Measurements from ENCODE around the gene KIAA1217.

Gene KIAA1217

GRCh38 chr10:24371396-24371795 is 162.5 kb downstream of the KIAA1217 start:
- Histone ChIP-seq H3K36me3 (ENCODE audit: insufficient read depth, low read length) (no peaks in the 10 kb centered on the region), H2AFZ (ENCODE audit: low read length, unreplicated experiment) (no peak overlapping the region), H3K27me3 (ENCODE audit: insufficient read depth, low read length) (0 out of 2 replicates have a peak, but pooled peaks cover 2% of the 10 kb centered on the region), H3K79me2 (ENCODE audit: control insufficient read depth, insufficient read depth, low read length, unreplicated experiment) (no peaks in the 10 kb centered on the region), H3K4me3 (ENCODE audit: low read depth, low read length) (no peak overlapping the region), H3K27ac (ENCODE audit: low read depth, low read length) (no peak overlapping the region), H3K4me1 (ENCODE audit: control insufficient read depth, insufficient read depth, low read length, unreplicated experiment) (no peaks in the 10 kb centered on the region)

GRCh38 chr10:24374134-24374915 is 165.4 kb downstream of the KIAA1217 start:
- no peaks in the 10 kb centered on the region for H3K36me3 ChIP-seq (ENCODE audit: insufficient read depth, low read length)
- no peak overlapping the region for H3K4me3 ChIP-seq (ENCODE audit: low read depth, low read length)
- no peaks in the 10 kb centered on the region for H3K4me1 ChIP-seq (ENCODE audit: control insufficient read depth, insufficient read depth, low read length, unreplicated experiment)
- no peak overlapping the region for H2AFZ ChIP-seq (ENCODE audit: low read length, unreplicated experiment)
- no peaks in the 10 kb centered on the region for H3K79me2 ChIP-seq (ENCODE audit: control insufficient read depth, insufficient read depth, low read length, unreplicated experiment)
- H3K27ac ChIP-seq (ENCODE audit: low read depth, low read length) = no peak overlapping the region
- H3K27me3 ChIP-seq (ENCODE audit: insufficient read depth, low read length) = 0 out of 2 replicates have a peak, but pooled peaks cover 14% of the 10 kb centered on the region

- Histone ChIP-seq H3K36me3 (ENCODE audit: insufficient read depth, low read length) (no peaks in the 10 kb centered on the region), H3K4me3 (ENCODE audit: low read depth, low read length) (no peak overlapping the region), H2AFZ (ENCODE audit: low read length, unreplicated experiment) (no peak overlapping the region), H3K27me3 (ENCODE audit: insufficient read depth, low read length) (0 out of 2 replicates have a peak, but pooled peaks cover 12% of the 10 kb centered on the region), H3K79me2 (ENCODE audit: control insufficient read depth, insufficient read depth, low read length, unreplicated experiment) (no peaks in the 10 kb centered on the region), H3K4me1 (ENCODE audit: control insufficient read depth, insufficient read depth, low read length, unreplicated experiment) (no peaks in the 10 kb centered on the region), H3K27ac (ENCODE audit: low read depth, low read length) (no peak overlapping the region)
These were observed 166.6 kb downstream of the KIAA1217 start for GRCh38 chr10:24375510-24375909.

GRCh38 chr10:24376731-24377130 is 167.8 kb downstream of the KIAA1217 start:
- no peak overlapping the region for H3K27ac ChIP-seq (ENCODE audit: low read depth, low read length)
- H3K27me3 ChIP-seq (ENCODE audit: insufficient read depth, low read length) = 0 out of 2 replicates have a peak, but pooled peaks cover 12% of the 10 kb centered on the region
- H3K79me2 ChIP-seq (ENCODE audit: control insufficient read depth, insufficient read depth, low read length, unreplicated experiment) = no peaks in the 10 kb centered on the region
- no peak overlapping the region for H3K4me3 ChIP-seq (ENCODE audit: low read depth, low read length)
- no peak overlapping the region for H2AFZ ChIP-seq (ENCODE audit: low read length, unreplicated experiment)
- no peaks in the 10 kb centered on the region for H3K36me3 ChIP-seq (ENCODE audit: insufficient read depth, low read length)
- H3K4me1 ChIP-seq (ENCODE audit: control insufficient read depth, insufficient read depth, low read length, unreplicated experiment) = no peaks in the 10 kb centered on the region

GRCh38 chr10:24378126-24378920 is 169.4 kb downstream of the KIAA1217 start:
- H3K79me2 ChIP-seq (ENCODE audit: control insufficient read depth, insufficient read depth, low read length, unreplicated experiment) = no peaks in the 10 kb centered on the region
- H3K27me3 ChIP-seq (ENCODE audit: insufficient read depth, low read length) = 0 out of 2 replicates have a peak, but pooled peaks cover 12% of the 10 kb centered on the region
- H3K27ac ChIP-seq (ENCODE audit: low read depth, low read length) = no peak overlapping the region
- H3K36me3 ChIP-seq (ENCODE audit: insufficient read depth, low read length) = no peaks in the 10 kb centered on the region
- peaks cover 1% of the 10 kb centered on the region for H3K4me1 ChIP-seq (ENCODE audit: control insufficient read depth, insufficient read depth, low read length, unreplicated experiment)
- H3K4me3 ChIP-seq (ENCODE audit: low read depth, low read length) = no peak overlapping the region
- H2AFZ ChIP-seq (ENCODE audit: low read length, unreplicated experiment) = no peak overlapping the region

- no peaks in the 10 kb centered on the region for H3K36me3 ChIP-seq (ENCODE audit: insufficient read depth, low read length)
- H3K4me1 ChIP-seq (ENCODE audit: control insufficient read depth, insufficient read depth, low read length, unreplicated experiment) = peaks cover 9% of the 10 kb centered on the region
- H2AFZ ChIP-seq (ENCODE audit: low read length, unreplicated experiment) = no peak overlapping the region
- H3K4me3 ChIP-seq (ENCODE audit: low read depth, low read length) = no peak overlapping the region
- no peaks in the 10 kb centered on the region for H3K79me2 ChIP-seq (ENCODE audit: control insufficient read depth, insufficient read depth, low read length, unreplicated experiment)
- no peak overlapping the region for H3K27ac ChIP-seq (ENCODE audit: low read depth, low read length)
- 0 out of 2 replicates have a peak, but pooled peaks cover 12% of the 10 kb centered on the region for H3K27me3 ChIP-seq (ENCODE audit: insufficient read depth, low read length)
These were observed 172.5 kb downstream of the KIAA1217 start for GRCh38 chr10:24381235-24382010.

- H3K27ac ChIP-seq (ENCODE audit: low read depth, low read length) = no peak overlapping the region
- 0 out of 2 replicates have a peak, but pooled peaks cover 12% of the 10 kb centered on the region for H3K27me3 ChIP-seq (ENCODE audit: insufficient read depth, low read length)
- H3K79me2 ChIP-seq (ENCODE audit: control insufficient read depth, insufficient read depth, low read length, unreplicated experiment) = no peaks in the 10 kb centered on the region
- no peaks in the 10 kb centered on the region for H3K36me3 ChIP-seq (ENCODE audit: insufficient read depth, low read length)
- H3K4me1 ChIP-seq (ENCODE audit: control insufficient read depth, insufficient read depth, low read length, unreplicated experiment) = peaks cover 9% of the 10 kb centered on the region
- no peak overlapping the region for H3K4me3 ChIP-seq (ENCODE audit: low read depth, low read length)
- H2AFZ ChIP-seq (ENCODE audit: low read length, unreplicated experiment) = no peak overlapping the region
These were observed 173.1 kb downstream of the KIAA1217 start for GRCh38 chr10:24382045-24382444.

GRCh38 chr10:24382596-24382978 is 173.6 kb downstream of the KIAA1217 start:
- Histone ChIP-seq H3K27ac (ENCODE audit: low read depth, low read length) (no peak overlapping the region), H3K4me1 (ENCODE audit: control insufficient read depth, insufficient read depth, low read length, unreplicated experiment) (peaks cover 9% of the 10 kb centered on the region)

GRCh38 chr10:24382979-24383663 is 174.2 kb downstream of the KIAA1217 start:
- H2AFZ ChIP-seq (ENCODE audit: low read length, unreplicated experiment) = no peak overlapping the region
- H3K79me2 ChIP-seq (ENCODE audit: control insufficient read depth, insufficient read depth, low read length, unreplicated experiment) = no peaks in the 10 kb centered on the region
- H3K27ac ChIP-seq (ENCODE audit: low read depth, low read length) = no peak overlapping the region
- H3K27me3 ChIP-seq (ENCODE audit: insufficient read depth, low read length) = 0 out of 2 replicates have a peak, but pooled peaks cover 6% of the 10 kb centered on the region
- H3K4me3 ChIP-seq (ENCODE audit: low read depth, low read length) = no peak overlapping the region
- H3K36me3 ChIP-seq (ENCODE audit: insufficient read depth, low read length) = no peaks in the 10 kb centered on the region
- peaks cover 9% of the 10 kb centered on the region for H3K4me1 ChIP-seq (ENCODE audit: control insufficient read depth, insufficient read depth, low read length, unreplicated experiment)

More at GRCh38 chr10:24382596-24382978, 173.6 kb downstream of the KIAA1217 start:
- Histone ChIP-seq H3K27me3 (ENCODE audit: insufficient read depth, low read length) (0 out of 2 replicates have a peak, but pooled peaks cover 9% of the 10 kb centered on the region), H2AFZ (ENCODE audit: low read length, unreplicated experiment) (no peak overlapping the region), H3K36me3 (ENCODE audit: insufficient read depth, low read length) (no peaks in the 10 kb centered on the region), H3K79me2 (ENCODE audit: control insufficient read depth, insufficient read depth, low read length, unreplicated experiment) (no peaks in the 10 kb centered on the region), H3K4me3 (ENCODE audit: low read depth, low read length) (no peak overlapping the region)

GRCh38 chr10:24383681-24384106 is 174.8 kb downstream of the KIAA1217 start:
- Histone ChIP-seq H3K36me3 (ENCODE audit: insufficient read depth, low read length) (no peaks in the 10 kb centered on the region), H3K27ac (ENCODE audit: low read depth, low read length) (peak overlapping the region; percentile 48; the same call in 1 of the 2 replicates), H3K79me2 (ENCODE audit: control insufficient read depth, insufficient read depth, low read length, unreplicated experiment) (no peaks in the 10 kb centered on the region), H3K4me3 (ENCODE audit: low read depth, low read length) (no peak overlapping the region), H3K27me3 (ENCODE audit: insufficient read depth, low read length) (0 out of 2 replicates have a peak, but pooled peaks cover 1% of the 10 kb centered on the region), H2AFZ (ENCODE audit: low read length, unreplicated experiment) (no peak overlapping the region), H3K4me1 (ENCODE audit: control insufficient read depth, insufficient read depth, low read length, unreplicated experiment) (peaks cover 9% of the 10 kb centered on the region)
